HL-60/S4 (cell line): ENCODE data around the gene STIP1.

ENCODE experiments used
- in situ Hi-C: fragments of 300-500 bp; cut with MboI; formaldehyde crosslinking; loops from 2 replicates; pipeline ENCODE4 v1.14.3; 2022; ENCODE audit warnings: low sequenced_read_pairs

STIP1 gene

GRCh38 chr11:64247729-64248531 lies 62.0 kb downstream of the STIP1 start:
- in situ Hi-C loops = no loop called here

- in situ Hi-C loops = no loop called here
Observed at GRCh38 chr11:64248578-64248977, 62.6 kb downstream of the STIP1 start.

GRCh38 chr11:64249038-64249437 lies 63.1 kb downstream of the STIP1 start:
- in situ Hi-C loops = no loop called here

GRCh38 chr11:64249563-64250414 lies 63.8 kb downstream of the STIP1 start:
- in situ Hi-C loops = no loop called here

GRCh38 chr11:64250415-64251015 lies 64.5 kb downstream of the STIP1 start:
- in situ Hi-C loops = no loop called here

GRCh38 chr11:64251016-64251752 lies 65.2 kb downstream of the STIP1 start, which contains the start of gene PLCB3:
Gene PLCB3, plus strand, starts transcription at chr11:64251530. Its CDS starts 120 bp downstream, at chr11:64251650.
- in situ Hi-C loops = no loop called here

- in situ Hi-C loops = no loop called here
Observed at GRCh38 chr11:64251753-64252002, 65.7 kb downstream of the STIP1 start.

- in situ Hi-C loops = no loop called here
Observed at GRCh38 chr11:64252003-64252872, 66.3 kb downstream of the STIP1 start.

GRCh38 chr11:64253043-64253442 lies 67.1 kb downstream of the STIP1 start:
- in situ Hi-C loops = no loop called here

- in situ Hi-C loops = no loop called here
Observed at GRCh38 chr11:64253481-64253880, 67.5 kb downstream of the STIP1 start.
